ENCODE results near the gene C19orf67.

Gene C19orf67

DNA sequence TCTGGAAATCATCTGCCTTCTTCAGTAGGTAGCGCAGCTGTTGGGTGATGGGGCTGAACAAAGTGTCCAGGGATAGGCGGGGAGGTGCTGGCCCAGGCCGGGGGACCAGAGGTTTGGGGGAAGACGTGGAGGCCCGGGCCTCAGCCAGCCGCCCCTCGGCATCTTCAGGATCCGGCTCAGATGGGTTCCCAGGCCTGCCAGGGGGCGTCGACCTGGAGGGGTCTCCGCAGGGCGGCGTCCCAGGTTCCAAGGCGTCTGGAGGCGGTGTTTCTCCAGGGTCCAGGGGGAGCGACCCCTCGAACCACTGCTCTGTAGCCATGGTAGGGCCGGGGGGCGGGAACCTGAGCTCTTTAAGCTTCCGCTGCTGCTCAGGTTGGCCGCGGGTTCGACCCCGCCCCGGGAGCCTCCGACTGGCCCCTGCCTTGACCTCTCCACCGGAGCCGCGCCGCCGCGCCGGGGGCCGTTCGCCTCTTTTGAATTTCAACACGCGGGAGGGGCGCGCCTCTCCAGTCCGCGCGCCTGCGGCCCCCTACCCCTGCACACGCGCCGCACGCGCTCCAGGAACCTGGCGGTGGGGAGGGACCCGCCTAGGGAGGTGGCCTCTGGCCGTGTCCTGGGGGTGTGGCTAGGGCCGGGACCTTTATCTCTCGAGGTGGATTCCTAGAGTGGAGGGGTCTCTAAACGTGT, at the start of gene C19orf67:
C19orf67 (minus strand) TSS at position 475 of the 687 bp plus-strand sequence; CDS start at position 319, 156 bp downstream.
- DNase-seq, result no peak

DNA sequence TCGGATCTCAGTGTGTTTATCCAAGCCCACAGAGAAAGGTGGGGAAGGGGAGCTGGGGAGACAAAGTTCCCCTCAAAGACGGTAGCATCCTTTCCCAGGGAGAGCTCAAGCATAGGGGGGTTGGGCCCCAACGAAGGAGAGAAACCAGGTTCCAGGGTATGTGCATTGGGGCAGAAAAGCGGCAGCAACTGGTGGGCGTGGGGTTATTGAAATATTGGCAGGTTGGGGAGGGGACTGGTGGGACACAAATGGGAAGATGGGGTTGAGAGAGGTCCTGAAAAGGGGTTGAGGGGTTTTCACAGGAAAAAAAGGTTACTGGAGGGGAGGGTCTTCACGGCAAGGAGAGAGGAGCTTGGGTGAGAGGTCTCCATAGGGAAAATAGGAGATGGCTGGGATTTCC, 49.8 kb upstream of the C19orf67 start:
- no peak for DNase-seq

DNA sequence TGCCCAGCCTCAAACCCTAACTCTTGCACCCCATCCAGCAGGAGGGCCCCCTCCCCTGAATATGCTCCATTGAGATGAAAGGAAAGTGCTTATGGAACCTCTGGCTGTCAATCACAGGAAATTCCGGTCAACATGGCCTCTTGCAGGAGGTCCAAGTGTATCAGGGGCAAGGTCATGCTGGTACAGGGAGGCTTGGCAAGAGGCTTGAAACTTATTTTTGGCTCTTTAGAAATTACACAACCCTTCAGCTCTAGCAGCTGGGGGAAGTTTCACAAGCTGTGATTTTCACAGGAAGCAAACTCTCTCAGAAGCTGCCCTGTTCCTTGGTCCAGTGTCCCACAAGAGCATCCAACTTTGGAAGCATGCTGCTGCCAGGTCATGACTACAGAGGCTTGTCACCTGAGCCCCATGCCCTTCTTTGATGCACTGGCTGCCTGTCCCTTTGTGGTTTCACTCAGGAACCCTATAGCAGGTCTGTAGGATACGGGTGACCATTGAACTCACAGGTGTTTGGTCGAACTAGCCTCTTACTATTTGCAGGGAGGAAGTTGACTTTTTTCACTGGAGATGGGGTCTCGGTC, 42.4 kb upstream of the C19orf67 start:
- DNase-seq, result no peak

DNA sequence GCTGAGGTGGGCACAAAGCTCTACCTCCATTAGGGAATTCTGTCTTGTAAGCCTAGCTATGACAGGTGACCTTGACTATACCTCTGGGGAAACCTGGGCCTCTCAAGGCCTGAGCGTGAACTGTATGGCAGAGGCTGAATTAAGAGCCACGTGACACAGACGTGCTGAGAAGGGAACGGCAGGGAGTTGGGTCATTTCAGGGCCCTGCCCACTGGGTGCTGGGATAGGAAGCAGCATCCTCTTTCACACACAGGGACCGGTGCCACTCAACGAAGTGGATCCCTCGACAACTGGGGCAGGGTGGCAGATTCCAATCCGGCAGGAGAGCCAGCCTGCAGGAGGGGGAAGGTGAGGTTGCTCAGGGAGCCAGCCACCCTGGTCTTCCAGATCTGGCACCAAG, 41.6 kb upstream of the C19orf67 start:
- no peak for DNase-seq

DNA sequence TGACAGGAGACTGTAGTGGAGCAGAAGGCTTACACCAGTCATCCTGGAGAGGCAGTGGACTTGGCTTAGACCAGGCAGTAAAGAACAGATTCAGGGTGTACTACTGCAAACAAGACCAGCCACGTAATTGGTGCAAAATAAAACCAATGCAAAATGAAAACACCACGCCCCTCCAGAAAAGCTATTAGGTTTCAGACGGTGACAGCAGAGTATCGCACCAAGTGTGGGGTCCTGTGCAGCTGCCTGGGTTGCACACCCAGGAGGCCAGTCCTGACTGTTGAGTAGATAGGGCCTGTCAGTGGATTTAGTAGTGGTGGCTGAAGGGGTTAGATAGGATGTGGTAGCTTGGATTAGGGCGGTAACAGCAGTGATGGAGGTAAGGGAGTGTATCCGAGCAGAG, 37.3 kb upstream of the C19orf67 start:
- DNase-seq, result no peak

DNA sequence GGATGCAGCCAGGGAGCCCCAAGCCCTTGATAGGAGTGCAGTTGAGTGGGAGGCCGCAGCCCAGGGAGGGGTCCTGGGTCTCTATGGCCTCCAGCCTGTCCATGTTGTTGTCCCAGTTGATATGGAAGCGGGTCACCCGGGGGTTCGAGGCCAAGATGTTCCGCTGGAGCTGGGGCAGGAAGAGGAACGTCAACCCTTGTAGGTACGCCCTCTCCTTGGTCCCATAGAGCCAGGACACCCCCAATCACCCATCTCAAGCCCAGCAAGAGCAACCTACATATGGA, 34.9 kb upstream of the C19orf67 start:
- DNase-seq, result no peak

DNA sequence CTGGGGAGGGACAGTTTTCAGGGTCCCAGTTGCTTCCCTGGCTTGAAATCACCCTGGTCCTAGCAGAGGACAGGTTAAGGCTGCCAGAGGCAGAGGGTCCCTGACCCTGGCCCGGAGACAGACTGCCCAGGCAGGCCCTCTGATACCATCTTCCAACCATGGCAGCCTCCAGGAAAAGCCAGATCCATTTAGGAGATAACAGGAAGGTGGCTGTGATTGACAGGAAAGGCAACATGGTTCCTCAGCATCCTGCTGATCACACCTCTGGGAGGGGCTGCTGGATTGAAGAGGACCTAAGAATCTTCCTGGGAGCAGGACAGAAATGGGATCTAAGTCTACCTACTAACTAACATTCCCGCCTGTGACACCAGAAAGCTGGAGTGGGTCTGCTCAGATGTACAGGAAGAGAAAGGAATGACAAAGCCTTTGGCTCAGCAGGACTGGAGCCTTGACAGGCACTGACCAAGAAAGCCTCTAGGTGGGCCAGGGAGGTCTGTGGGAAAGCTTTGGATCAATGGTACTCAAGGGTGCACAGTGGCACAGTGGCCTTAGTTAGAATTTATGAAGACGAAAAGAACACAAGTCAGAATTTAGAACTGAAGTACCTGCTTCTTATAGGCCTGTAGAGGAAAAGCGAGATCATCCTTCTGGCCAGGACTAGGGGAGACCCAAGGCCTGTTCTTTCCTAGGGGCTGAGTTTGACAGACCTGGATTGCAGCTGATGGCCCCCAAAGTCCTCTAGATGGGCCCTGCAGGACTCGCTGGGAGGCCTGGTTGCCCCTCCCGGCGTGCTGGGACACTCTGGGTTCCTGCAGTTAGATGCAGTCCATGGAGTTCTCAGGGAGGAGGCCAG, 34.3 kb upstream of the C19orf67 start:
- no peak for DNase-seq

DNA sequence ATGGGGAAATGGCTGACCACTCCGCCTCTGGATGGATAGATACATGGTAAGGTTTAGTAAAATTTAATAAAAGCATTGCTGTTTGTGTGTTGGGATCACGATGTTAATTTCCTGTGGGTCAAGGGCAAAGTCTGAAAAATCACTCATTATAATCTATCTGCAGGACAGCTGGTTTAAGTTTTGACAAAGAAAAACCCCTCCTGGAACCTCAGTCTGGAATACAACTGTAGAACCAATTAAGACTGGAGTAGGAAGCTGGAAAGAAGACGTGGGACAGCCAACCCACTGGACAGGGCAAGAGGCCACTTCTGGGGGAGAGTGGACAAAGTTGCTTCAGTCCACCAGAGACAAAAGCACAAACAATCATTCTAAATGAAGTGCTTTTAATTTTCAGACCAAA, 33.6 kb upstream of the C19orf67 start:
- DNase-seq, result no peak

DNA sequence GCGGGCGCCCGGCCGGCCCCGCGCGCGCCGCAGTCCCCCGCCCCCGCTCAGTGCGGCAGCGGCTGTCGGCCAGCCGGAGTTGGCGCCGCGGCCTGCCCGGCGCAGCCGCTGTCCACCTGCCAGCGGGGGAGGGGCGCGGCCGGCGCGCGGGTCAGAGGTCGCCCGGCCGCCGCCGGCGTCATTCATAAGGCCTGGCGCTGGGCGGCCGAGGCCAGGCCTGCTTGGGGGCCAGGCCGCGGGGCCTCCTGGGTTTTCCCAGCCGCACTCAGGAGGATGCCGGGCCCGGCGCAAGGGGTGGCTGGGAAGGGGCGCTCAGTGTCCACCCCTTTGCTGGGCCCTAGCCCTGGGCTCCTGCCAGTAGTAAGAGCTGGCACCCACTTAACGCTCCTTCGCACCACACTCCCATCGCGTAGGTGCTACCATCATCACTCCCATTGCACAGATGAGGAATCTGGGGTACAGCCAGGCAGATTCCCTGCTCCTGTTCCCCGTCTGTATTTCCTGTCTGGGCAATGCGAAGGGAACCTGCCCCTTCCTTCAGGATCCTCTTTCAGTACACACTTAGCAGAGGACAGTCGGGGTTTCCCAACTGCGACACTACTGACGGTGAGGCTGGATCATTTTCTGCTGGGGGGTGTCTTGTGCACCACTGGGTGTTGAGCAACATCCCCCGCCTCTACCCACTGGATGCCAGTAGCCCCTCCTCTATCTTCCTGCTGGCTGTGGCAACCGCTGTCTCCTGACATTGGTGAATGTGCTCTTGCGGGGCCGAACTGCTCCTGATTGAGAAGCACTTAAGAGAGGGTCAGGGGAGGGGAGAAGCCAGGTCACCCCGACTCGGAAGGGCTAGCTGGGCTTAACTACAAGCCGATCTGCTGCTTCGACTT, 32.8 kb upstream of the C19orf67 start:
- DNase-seq, result peak; percentile 52

DNA sequence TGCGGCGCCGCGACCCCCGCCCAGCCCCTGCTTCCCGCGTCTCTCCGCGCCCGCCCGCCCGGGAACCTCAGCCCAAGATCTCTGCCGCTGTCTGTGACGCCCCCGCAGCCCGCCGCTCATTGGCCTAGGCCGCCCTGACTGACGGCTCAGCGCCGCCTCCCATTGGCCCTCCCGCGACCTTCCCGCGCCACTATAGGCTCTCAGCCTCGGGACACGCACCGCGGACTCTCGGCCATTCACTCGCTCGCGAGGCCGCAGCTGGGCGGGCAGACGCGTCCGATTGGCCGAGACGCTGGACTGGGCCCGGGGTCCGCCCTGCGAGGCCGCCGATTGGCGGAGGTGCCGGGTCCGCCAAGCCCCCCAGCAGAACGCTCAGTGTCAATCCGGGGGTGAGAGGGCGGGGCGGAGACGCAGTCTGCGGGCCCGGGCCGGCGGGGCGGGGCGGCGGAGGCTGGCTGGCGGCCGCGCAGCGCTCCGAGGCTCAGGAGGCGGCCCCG, 32.1 kb upstream of the C19orf67 start, which contains the start of gene PRKACA:
PRKACA (minus strand) TSS at position 95 of the 497 bp plus-strand sequence. CDS start 215 bp downstream, outside the sequence.
- peak; percentile 98 for DNase-seq

DNA sequence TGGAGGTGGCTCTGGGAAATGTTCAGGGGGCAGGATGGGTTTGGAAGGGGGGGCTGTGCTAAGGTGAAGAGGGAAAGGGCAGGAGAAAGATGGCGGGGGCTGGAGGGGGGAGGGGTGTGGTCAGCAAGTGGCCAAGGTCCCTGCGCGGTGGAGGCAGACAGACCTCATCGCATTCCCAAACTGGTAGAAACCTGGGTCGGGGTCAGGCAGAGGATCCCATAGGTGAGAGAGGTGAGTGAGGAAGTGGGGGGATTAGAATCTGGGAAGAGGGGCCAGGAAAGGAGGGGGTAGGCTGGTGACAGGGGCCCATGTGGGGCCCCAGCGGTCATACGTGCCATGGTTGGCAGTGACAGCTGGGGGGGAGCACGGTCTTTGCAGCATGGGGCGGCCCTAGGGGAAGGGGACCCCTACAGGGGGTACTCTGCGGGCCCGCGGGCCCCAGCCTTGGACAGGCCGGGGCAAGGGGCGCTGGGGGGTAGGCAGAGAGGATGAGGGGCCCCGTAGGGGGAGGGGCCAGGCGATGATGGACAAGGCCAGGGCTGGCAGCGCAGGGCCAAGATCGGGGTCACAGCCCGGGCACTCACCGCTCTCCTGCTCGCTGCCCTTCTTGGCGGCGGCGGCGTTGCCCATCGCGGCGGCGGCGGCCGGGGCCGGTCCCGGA, 31.5 kb upstream of the C19orf67 start:
- peak; percentile 36 for DNase-seq

DNA sequence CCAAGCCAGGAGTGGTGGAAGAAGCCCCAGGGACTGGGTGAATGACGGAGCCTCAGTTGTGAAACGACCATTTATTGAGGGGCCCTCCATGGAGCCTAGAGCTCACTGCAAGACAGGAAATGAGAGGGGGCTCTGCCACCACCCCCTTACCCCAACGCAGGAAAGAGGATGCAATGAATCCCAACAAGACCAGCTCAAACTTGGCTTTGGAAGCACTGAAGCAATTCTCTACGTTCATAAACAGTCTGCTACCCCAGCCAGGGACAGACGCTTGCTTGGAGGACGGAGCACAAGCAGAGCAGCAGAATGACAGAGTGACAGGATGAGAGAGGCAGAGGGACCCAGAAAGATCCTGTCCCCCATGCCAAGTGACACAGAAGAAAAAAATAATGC, 30.9 kb upstream of the C19orf67 start:
- no peak for DNase-seq

DNA sequence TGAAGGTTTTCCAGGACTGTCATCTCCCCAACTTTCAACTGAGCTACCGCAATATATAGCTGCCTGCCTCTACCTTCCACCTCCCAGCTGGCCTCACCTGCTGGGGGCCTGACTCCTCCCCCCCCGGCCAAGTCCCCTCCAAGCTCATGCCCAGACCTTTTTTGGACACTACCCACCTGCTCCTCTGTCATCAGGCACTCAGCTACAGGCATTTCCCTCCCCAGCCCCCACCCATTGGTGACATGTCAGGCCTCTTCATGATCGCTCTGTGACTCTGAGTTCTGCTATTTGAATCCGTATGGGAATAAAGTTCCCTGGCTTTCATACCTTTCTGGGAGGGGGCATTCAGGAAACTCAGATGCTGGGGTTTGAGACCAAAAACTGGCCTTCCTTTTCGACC, 30.2 kb upstream of the C19orf67 start:
- DNase-seq, result no peak

DNA sequence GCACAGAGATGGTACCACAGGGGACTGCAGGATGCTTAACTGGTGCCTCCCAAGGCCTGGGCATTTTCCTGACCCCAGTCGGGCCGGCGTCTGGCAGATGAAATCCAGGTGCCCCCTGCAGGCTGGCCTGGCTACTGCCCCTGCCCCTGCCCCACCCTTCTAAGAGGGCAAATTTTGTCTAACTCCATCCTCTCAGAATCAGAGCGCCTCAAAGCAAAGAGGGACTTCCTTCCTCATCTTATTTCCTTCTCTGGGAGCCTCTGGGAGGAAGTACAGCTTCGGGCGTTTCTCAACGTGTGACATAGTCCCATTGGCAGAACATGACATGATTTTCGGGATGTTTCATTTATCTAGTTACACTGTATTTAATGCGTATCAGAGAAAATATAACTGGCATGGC, 29.3 kb upstream of the C19orf67 start:
- DNase-seq, result peak; percentile 76

DNA sequence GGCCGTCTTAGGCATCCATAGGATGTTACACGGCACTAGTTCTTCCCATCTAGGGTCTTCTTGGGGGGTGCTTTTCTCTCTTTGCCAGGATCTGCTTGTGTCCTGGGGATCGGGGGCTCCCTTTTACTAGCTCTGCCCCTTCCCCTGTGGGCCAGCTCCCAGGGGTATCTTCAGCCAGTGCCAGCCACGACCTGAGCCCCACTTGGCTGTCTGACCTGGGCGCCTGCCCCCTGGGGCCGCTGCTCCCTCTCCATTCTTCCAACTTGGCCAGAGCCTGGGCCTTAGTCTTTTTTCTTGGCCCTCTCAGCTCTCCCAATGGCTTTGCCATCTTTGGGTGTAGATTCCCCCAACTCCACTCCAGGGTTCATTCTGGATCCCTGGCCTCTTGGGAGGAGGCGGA, 28.9 kb upstream of the C19orf67 start:
- DNase-seq, result no peak

DNA sequence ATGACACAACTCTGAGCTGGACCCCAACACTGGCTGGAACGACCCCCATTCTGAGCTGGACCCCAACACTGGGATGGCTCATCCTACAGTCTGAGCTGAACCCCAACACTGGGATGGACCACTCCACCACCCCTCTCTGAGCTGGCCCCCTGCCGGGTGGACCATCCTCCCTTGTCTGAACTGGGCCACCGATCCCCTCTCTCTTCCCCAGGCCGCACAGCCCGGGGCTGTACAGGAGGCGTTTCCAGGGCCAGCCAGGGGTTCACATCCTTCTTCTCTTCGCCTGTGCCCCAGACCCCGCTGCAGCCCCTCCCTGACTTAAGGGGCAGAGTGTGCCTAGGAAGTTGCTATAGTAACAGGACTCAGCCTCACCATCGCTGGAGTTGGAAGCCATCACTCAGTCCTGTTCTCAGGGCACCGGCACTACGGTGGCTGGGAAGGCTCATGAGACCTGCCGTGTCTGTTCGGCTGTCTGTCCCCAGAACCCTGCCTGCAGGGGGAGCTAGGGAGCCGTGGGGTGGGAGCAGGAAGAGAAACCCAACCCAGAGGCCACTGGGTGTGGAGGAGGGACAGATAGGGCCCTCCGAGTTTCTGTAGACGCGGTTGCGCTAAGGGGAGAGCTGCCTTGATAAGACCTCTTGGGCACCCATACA, 28.3 kb upstream of the C19orf67 start:
- peak; percentile 84 for DNase-seq

DNA sequence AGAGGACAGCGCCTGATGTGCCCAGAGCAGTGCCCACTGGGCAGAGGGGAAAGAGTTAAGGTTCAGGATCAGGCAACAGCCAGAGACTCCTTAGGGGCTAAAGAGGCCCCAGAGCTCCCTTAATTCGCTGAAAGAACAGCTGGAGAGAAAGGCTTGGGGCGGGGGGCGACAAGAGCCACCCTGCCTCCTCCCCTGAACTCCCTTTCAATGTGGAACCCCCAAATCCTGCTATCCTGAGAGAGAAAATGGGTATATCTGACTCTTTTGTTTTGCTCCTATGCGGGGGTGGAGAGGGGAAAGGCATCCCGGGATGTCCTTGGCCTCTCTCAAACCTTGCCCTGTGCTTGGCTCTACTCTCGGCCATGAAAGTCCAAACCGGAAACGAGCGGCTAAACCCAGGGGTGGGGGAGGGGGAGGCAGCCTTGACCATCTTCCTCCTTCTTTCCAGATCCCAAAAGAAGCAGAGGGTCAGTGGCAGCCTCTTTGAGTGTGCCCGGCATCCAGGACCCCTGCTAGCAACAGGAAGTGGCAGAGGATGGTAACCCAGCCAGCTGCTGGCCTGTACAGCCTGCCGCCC, 27.3 kb upstream of the C19orf67 start:
- DNase-seq, result no peak

DNA sequence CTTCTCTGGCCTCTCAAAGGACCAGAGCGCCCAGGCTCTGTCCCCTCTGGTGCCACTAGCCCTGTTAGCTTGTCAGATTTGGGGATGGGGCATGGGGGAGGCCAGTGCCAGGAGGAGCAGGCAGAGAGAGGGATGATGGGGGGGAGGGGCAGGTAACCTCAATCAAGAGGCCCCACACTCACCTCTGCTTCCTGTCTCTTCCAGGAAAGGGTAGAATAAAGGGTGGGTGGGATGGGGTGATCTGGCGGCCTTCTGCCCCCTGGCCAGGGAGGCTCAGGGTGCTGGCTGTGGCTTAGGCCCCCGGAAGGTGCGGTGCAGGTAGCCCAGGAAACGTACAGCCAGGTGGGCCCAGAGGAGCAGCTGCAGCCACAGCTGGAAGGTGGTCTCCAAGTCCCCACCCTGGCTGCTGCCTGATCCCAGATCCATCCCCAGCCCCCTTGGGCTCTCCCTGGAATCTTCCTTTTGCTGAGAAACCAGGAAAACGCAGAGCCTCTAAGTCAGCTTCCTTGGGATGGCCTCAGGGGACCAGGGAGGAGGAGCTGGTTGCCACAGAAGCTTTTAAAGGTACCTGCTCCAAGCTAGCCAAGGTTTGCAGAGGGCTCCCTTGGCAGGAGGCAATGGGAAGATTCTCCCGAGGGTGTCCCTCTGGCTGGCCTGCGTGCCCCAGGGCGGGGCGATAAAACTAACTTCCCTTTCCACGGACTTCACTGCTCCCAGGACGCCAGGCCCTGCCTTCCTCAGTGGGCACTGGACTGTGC, 26.6 kb upstream of the C19orf67 start:
- no peak for DNase-seq

DNA sequence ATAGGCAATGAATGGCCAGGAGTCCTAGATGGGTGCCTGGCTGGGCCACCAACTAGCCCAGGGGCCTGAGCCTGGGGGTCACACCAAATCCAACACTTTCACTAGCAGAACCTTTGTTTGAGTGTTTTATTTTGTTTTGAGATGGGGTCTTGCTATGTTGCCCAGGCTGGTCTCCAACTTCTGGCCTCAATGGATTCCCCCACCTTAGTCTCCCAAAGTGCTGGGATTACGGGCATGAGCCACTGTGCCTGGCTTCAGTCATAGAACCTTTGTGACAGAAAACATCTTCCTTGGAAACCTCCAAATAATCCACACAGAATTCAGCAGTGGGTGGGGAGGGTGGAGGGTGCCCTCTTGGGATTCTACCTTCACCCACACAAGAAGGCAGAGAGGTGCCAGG, 25.9 kb upstream of the C19orf67 start:
- no peak for DNase-seq

DNA sequence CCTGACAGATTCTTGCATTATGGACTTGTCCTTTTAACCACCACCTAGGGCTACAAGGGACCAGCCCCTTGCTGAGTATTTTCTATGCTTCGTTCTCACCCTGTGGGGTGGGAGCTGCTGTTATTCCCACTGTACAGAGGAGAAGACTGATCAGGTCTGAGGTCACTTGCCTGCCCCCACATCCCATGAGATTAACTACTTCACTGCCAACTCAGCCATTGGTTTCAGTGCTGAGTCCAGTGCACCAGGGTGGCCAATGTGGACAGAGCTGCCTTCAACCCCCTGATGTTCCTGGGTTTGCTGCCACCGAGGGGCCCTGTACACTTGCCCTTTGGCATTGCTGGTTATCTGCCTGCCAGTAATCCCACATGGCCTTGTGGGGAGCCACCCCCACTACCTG, 25.1 kb upstream of the C19orf67 start:
- DNase-seq, result no peak

All from stimulated activated CD8-positive, alpha-beta memory T cell treated with anti-CD3 and anti-CD28 coated beads, Interleukin-4, amount 100 ng/mL, for 48 hours (primary cell).